RWPE2 (cell line): ENCODE results near the gene RAX2.
A peak's percentile ranks its signal among the peaks of the same experiment; 100 is the strongest.
"Not testable (repeated sequence)": the region's sequence is repeated elsewhere in the genome, so short reads cannot be mapped to it uniquely, and the experiment has no call there.

ENCODE experiments used
- ATAC-seq: fragments of 200-7000 bp; cut with Tn5 transposase; 3 replicates; pipeline ENCODE4 v1.9.1; 2021; ENCODE audit warnings: low read depth
- DNase-seq: peaks from one replicate; pipeline ENCODE4 v3.0.0-alpha.2; 2020; ENCODE audit warnings: low spot score
- H3K27ac ChIP-seq: fragments of 450-650 bp; 2 replicates; pipeline ENCODE4 v1.5.1; 2017; ENCODE audit warnings: mild to moderate bottlenecking; ENCODE audit not compliant: poor library complexity, severe bottlenecking
- H3K27me3 ChIP-seq: fragments of 250-450 bp; sonication (Bioruptor Pico); 2 replicates; pipeline ENCODE4 v1.5.1; 2021; ENCODE audit warnings: mild to moderate bottlenecking, moderate library complexity; ENCODE audit not compliant: insufficient read depth, poor library complexity, severe bottlenecking
- H3K36me3 ChIP-seq: fragments of 250-450 bp; sonication (Bioruptor Pico); 2 replicates; pipeline ENCODE4 v1.5.1; 2020; ENCODE audit warnings: low read depth, mild to moderate bottlenecking, moderate library complexity
- H3K4me1 ChIP-seq: fragments of 250-450 bp; sonication (Bioruptor Pico); 2 replicates; pipeline ENCODE4 v1.5.1; 2021; ENCODE audit warnings: mild to moderate bottlenecking, moderate library complexity; ENCODE audit not compliant: insufficient read depth, poor library complexity, severe bottlenecking
- H3K4me3 ChIP-seq: fragments of 250-450 bp; sonication (Bioruptor Pico); 2 replicates; pipeline ENCODE4 v1.5.1; 2021; ENCODE audit warnings: mild to moderate bottlenecking, moderate library complexity; ENCODE audit not compliant: severe bottlenecking
- H3K9me3 ChIP-seq: fragments of 250-450 bp; sonication (Bioruptor Pico); 2 replicates; pipeline ENCODE4 v1.5.1; 2021; ENCODE audit warnings: mild to moderate bottlenecking, moderate library complexity; ENCODE audit not compliant: severe bottlenecking
- TF ChIP-seq, protein P1 (sequence below): fragments of 450-650 bp; IDR thresholded peaks from one replicate; pipeline ENCODE4 v1.5.1; 2017; ENCODE audit warnings: mild to moderate bottlenecking, moderate library complexity; ENCODE audit not compliant: poor library complexity, severe bottlenecking

RAX2 gene

DNA sequence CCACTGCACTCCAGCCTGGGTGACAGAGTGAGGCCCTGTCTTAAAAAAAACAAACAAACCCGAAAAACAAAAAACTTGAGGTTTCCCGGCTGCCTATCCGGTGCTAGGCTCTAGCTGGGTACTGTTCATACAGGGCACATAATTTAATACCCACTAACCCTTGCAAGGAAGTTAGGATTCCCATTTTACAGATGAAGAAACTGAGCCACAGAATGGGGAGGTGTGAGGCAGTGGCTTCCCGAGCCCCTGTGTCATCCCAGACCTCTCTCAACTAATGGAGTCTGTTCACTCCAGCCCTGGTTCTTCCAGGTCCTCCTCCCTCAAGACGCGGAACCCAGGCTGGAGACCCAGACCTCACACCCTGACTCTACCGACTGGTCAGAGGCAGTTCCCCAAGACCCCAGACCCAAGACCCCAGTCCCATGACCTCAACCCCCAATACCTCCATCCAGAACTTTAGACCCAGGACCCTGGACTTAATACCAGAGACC is 11.1 kb downstream of the RAX2 start:
- Histone ChIP-seq H3K36me3 (peaks cover 14% of the 10 kb centered on the region), H3K4me3 (peak overlapping the region; percentile 88), H3K9me3 (no peaks in the 10 kb centered on the region), H3K27me3 (no peaks in the 10 kb centered on the region), H3K27ac (peak overlapping the region; percentile 14), H3K4me1 (no peaks in the 10 kb centered on the region)
- TF ChIP-seq, protein P1, sequence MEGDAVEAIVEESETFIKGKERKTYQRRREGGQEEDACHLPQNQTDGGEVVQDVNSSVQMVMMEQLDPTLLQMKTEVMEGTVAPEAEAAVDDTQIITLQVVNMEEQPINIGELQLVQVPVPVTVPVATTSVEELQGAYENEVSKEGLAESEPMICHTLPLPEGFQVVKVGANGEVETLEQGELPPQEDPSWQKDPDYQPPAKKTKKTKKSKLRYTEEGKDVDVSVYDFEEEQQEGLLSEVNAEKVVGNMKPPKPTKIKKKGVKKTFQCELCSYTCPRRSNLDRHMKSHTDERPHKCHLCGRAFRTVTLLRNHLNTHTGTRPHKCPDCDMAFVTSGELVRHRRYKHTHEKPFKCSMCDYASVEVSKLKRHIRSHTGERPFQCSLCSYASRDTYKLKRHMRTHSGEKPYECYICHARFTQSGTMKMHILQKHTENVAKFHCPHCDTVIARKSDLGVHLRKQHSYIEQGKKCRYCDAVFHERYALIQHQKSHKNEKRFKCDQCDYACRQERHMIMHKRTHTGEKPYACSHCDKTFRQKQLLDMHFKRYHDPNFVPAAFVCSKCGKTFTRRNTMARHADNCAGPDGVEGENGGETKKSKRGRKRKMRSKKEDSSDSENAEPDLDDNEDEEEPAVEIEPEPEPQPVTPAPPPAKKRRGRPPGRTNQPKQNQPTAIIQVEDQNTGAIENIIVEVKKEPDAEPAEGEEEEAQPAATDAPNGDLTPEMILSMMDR = no peak
- DNase-seq (no peak), ATAC-seq (no peak)

DNA sequence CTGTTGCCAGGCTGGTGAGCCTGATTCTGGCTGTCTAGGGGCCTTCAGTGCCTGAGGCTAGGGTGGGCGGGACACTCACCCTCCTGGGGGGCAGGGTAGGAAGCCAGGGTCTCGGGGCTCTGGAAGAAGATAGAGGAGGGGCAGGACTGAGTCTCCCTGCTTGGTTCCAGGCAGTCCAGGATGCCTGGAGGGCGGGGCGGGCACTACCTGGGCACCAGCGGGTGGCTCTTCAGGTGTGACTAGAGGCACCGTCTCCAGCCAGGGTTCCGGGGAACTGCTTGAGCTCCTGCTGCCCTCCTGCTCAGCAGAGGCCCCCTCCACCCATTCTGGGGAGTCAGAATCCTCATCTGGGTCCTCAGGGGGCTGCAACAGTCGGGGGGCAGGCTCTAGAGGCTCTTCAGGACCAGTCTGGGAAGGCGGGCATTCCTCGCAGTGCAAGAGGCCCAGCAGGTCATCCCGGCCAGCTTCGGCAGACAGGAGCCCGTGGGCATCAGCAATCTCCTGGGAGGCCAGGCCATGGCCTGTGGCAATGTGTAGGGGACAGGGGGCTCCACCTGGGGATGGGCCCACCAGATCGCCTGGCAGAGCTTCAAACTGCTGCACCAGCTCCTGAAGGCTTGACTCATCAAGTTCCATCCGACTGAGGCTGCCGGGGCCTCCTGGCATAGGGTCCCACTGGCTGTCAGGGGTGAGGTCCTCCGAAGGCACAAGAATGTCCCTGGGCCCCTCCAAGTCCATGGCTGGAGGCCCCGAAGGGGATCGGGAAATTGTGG is 12.4 kb downstream of the RAX2 start:
- no peak overlapping the region for H3K4me3 ChIP-seq
- TF ChIP-seq, protein P1 = no peak
- no peak for DNase-seq
- H3K36me3 ChIP-seq = peaks cover 11% of the 10 kb centered on the region
- H3K9me3 ChIP-seq = no peaks in the 10 kb centered on the region
- ATAC-seq = no peak
- no peaks in the 10 kb centered on the region for H3K4me1 ChIP-seq
- H3K27ac ChIP-seq = no peak overlapping the region
- H3K27me3 ChIP-seq = no peaks in the 10 kb centered on the region

GRCh38 chr19:3758297-3758696 is 13.7 kb downstream of the RAX2 start:
- not testable (repeated sequence) for H3K9me3 ChIP-seq, H3K27me3 ChIP-seq, H3K27ac ChIP-seq, H3K4me3 ChIP-seq, ATAC-seq, H3K4me1 ChIP-seq, DNase-seq
- H3K36me3 ChIP-seq = peaks cover 11% of the 10 kb centered on the region

- H3K4me1 ChIP-seq = not testable (repeated sequence)
These were observed 14.3 kb downstream of the RAX2 start for GRCh38 chr19:3757705-3758104.

GRCh38 chr19:3753631-3754410 is 18.2 kb downstream of the RAX2 start:
- Histone ChIP-seq H3K27ac (no peak overlapping the region), H3K27me3 (no peaks in the 10 kb centered on the region), H3K9me3 (no peaks in the 10 kb centered on the region), H3K36me3 (peaks cover 13% of the 10 kb centered on the region), H3K4me1 (no peaks in the 10 kb centered on the region), H3K4me3 (no peak overlapping the region)
- TF ChIP-seq, protein P1 = no peak
- DNase-seq = no peak
- ATAC-seq = no peak

More at GRCh38 chr19:3757705-3758104, 14.3 kb downstream of the RAX2 start:
- H3K9me3 ChIP-seq, ATAC-seq, H3K27me3 ChIP-seq, H3K27ac ChIP-seq, H3K4me3 ChIP-seq, DNase-seq: not testable (repeated sequence)
- H3K36me3 ChIP-seq = peaks cover 11% of the 10 kb centered on the region
